Thyroid gland (tissue), 4 donors: ENCODE measurements around the gene OAS2. TPM values are rescaled to one million over a fixed set of nuclear protein-coding genes. Genes with fewer than 3 reads are reported as not detected.

Source experiments
- DNase-seq, 2 donors: peaks; one replicate each; pipeline ENCODE4 v3.0.0-alpha.2; 2019
- H3K27ac ChIP-seq, 3 donors: fragments of 200-600 bp; sonication (generic); 1 replicate in 2 of 3; 2 replicates in 1 of 3; pipeline ENCODE4 v1.5.1; 2016 to 2019; ENCODE audit warnings: mild to moderate bottlenecking in 1 of 3, moderate library complexity in 1 of 3
- H3K27me3 ChIP-seq: fragments of 200-600 bp; sonication (generic); one replicate; pipeline ENCODE4 v1.5.1; 2019
- H3K36me3 ChIP-seq, 2 donors: fragments of 200-600 bp; sonication (generic); one replicate each; pipeline ENCODE4 v1.5.1; 2016 to 2019
- H3K4me1 ChIP-seq, 2 donors: fragments of 200-600 bp; sonication (generic); one replicate each; pipeline ENCODE4 v1.5.1; 2017 to 2019
- H3K4me3 ChIP-seq, 3 donors: fragments of 200-600 bp; sonication (generic); replicated peaks in 1 of 3; 1 replicate in 2 of 3; 2 replicates in 1 of 3; pipeline ENCODE4 v1.5.1; 2016; ENCODE audit warnings: mild to moderate bottlenecking in 1 of 3
- H3K9me3 ChIP-seq: fragments of 200-600 bp; sonication (generic); one replicate; pipeline ENCODE4 v1.5.1; 2017
- POLR2A ChIP-seq, 2 donors: fragments of 450-650 bp; IDR thresholded peaks; one replicate each; pipeline ENCODE4 v1.6.1; 2017; ENCODE audit warnings: antibody characterized with exemption in 2 of 2, mild to moderate bottlenecking in 2 of 2, moderate library complexity in 1 of 2
- WGBS, 2 donors: methylation state at CpG; one replicate each; pipeline ENCODE4 v1.1.5; 2017; 5-methylcytosine and 5-hydroxymethylcytosine counted together
- intact Hi-C: fragments of 100-400 bp; cut with DNase I; formaldehyde crosslinking; loops from one replicate; pipeline ENCODE4 v1.15.1; 2023
- total RNA-seq, 4 donors: library from RNA; depleted of rRNA; stranded (reverse); fragments of >200 nt; gene quantifications; one replicate each; pipeline ENCODE4 v1.2.3, GENCODE V29; 2016
- TF ChIP-seq, protein P1 (sequence below), 6 experiments: fragments of 200-600 bp in 3 of 6; fragments of 450-650 bp in 3 of 6; sonication (generic) in 3 of 6; IDR thresholded peaks; one replicate each; pipeline ENCODE4 v1.5.1; 2016 to 2019; ENCODE audit warnings: antibody characterized with exemption in 6 of 6, mild to moderate bottlenecking in 2 of 6, inconsistent platforms in 1 of 6, moderate library complexity in 1 of 6

The OAS2 gene
- total RNA-seq, 4 donors from 2014 or later, result 2.7 to 9.1 (median 6.0) TPM

DNA sequence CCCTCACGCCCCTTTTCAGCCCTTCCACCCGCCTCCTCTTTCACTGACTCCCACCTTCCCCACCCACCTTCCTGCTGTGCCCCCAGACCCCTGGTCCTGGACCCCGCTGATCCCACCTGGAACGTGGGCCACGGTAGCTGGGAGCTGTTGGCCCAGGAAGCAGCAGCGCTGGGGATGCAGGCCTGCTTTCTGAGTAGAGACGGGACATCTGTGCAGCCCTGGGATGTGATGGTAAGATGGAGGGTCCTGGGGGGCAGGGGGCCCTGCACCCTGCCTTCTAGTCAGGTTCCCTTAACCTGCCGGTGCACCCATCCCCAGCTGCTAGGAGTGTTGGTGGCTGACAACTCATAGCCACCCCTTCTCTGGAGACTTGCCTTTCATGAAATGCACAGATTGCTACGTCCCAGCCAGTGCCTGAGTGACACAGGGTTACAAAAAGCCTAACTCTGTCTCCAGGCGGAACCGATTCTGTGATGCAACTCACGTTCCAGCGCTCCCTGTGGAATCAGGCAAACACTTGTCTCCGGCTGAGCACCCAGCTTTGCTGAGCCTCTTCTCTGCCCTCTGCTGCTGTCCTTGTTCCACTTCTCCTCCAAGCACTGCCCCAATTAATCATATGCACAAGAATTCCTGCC, 15.0 kb upstream of the OAS2 start:
- Histone ChIP-seq H3K27ac (no peak overlapping the region), H3K27me3 (no peaks in the 10 kb centered on the region), H3K4me1 (no peaks in the 10 kb centered on the region), H3K9me3 (no peaks in the 10 kb centered on the region), H3K36me3 (peaks cover 6 to 11% of the 10 kb centered on the region in 2 donors), H3K4me3 (no peak overlapping the region)
- no peak for TF ChIP-seq POLR2A (IDR thresholded peaks at IDR 0.05)
- TF ChIP-seq, protein P1, sequence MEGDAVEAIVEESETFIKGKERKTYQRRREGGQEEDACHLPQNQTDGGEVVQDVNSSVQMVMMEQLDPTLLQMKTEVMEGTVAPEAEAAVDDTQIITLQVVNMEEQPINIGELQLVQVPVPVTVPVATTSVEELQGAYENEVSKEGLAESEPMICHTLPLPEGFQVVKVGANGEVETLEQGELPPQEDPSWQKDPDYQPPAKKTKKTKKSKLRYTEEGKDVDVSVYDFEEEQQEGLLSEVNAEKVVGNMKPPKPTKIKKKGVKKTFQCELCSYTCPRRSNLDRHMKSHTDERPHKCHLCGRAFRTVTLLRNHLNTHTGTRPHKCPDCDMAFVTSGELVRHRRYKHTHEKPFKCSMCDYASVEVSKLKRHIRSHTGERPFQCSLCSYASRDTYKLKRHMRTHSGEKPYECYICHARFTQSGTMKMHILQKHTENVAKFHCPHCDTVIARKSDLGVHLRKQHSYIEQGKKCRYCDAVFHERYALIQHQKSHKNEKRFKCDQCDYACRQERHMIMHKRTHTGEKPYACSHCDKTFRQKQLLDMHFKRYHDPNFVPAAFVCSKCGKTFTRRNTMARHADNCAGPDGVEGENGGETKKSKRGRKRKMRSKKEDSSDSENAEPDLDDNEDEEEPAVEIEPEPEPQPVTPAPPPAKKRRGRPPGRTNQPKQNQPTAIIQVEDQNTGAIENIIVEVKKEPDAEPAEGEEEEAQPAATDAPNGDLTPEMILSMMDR (IDR thresholded peaks at IDR 0.05), result peak in 2 of 6 experiments; percentile 21 to 22
- peak; percentile 67 to 74 for DNase-seq
- intact Hi-C loops, result no loop called here
- 64 to 69% methylated on average over 14 of the region's 14 CpGs for WGBS, 2 donors

DNA sequence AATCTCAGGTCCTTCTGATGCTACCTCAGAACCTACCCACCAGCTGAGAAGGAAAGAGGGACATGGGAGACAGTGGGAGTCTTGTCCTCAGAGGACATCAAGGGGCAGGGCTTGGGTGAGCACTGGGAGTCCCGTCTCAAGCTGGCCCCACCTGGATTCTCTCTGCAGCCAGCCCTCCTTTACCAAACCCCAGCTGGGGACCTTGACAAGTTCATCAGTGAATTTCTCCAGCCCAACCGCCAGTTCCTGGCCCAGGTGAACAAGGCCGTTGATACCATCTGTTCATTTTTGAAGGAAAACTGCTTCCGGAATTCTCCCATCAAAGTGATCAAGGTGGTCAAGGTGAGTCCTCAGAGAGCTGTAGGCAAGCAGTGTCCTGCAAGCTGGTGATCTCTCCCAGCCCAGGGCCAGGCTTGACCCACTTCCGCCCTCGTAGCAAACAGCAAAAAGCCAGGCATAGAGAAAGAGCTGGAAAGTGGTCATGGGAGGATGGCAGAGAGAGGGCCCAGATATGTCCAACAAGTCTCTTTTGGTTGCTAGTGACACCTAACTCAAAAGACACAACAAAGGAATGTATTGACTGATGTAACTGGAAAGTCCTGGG, 14.2 kb upstream of the OAS2 start:
- no peaks in the 10 kb centered on the region for H3K4me1 ChIP-seq
- TF ChIP-seq, protein P1 (IDR thresholded peaks at IDR 0.05), result no peak
- no peak for TF ChIP-seq POLR2A (IDR thresholded peaks at IDR 0.05)
- no peaks in the 10 kb centered on the region for H3K27me3 ChIP-seq
- H3K4me3 ChIP-seq, result no peak overlapping the region
- intact Hi-C loops, result no loop called here
- WGBS, 2 donors, result 89 to 98% methylated on average over 6 of the region's 6 CpGs
- H3K9me3 ChIP-seq, result no peaks in the 10 kb centered on the region
- H3K27ac ChIP-seq, result no peak overlapping the region
- no peak for DNase-seq
- H3K36me3 ChIP-seq, result peaks cover 6 to 11% of the 10 kb centered on the region in 2 donors

DNA sequence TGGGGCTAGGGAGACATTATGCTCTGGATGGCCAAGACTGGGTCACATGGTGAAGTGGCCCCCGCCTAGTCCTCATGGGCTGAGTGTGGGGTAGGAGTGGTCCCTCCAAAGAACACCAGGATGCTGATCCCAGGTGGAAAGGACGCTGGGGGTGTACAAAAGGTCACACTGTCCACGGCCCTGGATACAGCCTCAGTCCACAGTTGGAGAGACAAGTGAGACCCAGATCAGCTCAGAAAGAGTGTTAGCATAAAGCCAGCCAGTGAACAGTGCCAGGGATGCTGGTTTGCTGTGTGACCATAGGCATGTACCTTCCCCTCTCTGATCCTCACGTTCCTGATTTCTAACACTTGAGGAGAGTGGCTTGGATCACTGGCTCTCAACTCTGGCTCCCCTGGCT, 13.4 kb upstream of the OAS2 start:
- no peak for DNase-seq
- Histone ChIP-seq H3K36me3 (peaks cover 6 to 11% of the 10 kb centered on the region in 2 donors), H3K9me3 (no peaks in the 10 kb centered on the region), H3K4me3 (no peak overlapping the region), H3K4me1 (no peaks in the 10 kb centered on the region), H3K27ac (no peak overlapping the region), H3K27me3 (no peaks in the 10 kb centered on the region)
- 90 to 94% methylated on average over 4 of the region's 4 CpGs for WGBS, 2 donors
- intact Hi-C loops, result no loop called here
- TF ChIP-seq, protein P1 (IDR thresholded peaks at IDR 0.05), result no peak
- no peak for TF ChIP-seq POLR2A (IDR thresholded peaks at IDR 0.05)

DNA sequence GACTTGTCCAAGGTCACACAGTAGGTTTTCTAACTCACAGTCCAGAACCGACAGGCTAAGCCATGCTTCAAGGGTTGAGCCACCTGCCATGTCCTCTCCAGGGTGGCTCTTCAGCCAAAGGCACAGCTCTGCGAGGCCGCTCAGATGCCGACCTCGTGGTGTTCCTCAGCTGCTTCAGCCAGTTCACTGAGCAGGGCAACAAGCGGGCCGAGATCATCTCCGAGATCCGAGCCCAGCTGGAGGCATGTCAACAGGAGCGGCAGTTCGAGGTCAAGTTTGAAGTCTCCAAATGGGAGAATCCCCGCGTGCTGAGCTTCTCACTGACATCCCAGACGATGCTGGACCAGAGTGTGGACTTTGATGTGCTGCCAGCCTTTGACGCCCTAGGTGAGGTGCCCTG, 12.7 kb upstream of the OAS2 start:
- H3K4me1 ChIP-seq, result no peaks in the 10 kb centered on the region
- H3K4me3 ChIP-seq, result no peak overlapping the region
- TF ChIP-seq, protein P1 (IDR thresholded peaks at IDR 0.05), result no peak
- no peak for TF ChIP-seq POLR2A (IDR thresholded peaks at IDR 0.05)
- WGBS, 2 donors, result 90 to 95% methylated on average over 11 of the region's 15 CpGs
- H3K27me3 ChIP-seq, result no peaks in the 10 kb centered on the region
- peaks cover 6 to 11% of the 10 kb centered on the region in 2 donors for H3K36me3 ChIP-seq
- no peaks in the 10 kb centered on the region for H3K9me3 ChIP-seq
- H3K27ac ChIP-seq, result no peak overlapping the region
- intact Hi-C loops, result no loop called here
- DNase-seq, result no peak

DNA sequence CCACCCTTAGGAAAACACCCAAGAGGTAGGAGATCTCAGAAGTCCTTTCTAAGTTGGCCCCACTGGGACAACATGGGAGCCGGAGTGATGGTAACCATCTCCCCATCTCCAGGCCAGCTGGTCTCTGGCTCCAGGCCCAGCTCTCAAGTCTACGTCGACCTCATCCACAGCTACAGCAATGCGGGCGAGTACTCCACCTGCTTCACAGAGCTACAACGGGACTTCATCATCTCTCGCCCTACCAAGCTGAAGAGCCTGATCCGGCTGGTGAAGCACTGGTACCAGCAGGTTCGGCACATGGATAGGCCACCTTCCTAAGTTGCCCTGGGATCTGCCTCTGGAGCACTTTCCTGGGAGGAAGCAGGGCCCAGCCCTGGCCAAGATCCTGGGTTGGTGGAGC, 11.0 kb upstream of the OAS2 start:
- no peak for DNase-seq
- TF ChIP-seq, protein P1 (IDR thresholded peaks at IDR 0.05), result no peak
- TF ChIP-seq POLR2A (IDR thresholded peaks at IDR 0.05), result no peak
- Histone ChIP-seq H3K4me3 (no peak overlapping the region), H3K9me3 (no peaks in the 10 kb centered on the region), H3K4me1 (no peaks in the 10 kb centered on the region), H3K27ac (no peak overlapping the region), H3K27me3 (no peaks in the 10 kb centered on the region), H3K36me3 (peaks cover 4 to 5% of the 10 kb centered on the region in 2 donors)
- intact Hi-C loops, result no loop called here
- 97 to 99% methylated on average over 9 of the region's 9 CpGs for WGBS, 2 donors
